ENCODE results near the gene COPS7A.

Gene COPS7A, protein sequence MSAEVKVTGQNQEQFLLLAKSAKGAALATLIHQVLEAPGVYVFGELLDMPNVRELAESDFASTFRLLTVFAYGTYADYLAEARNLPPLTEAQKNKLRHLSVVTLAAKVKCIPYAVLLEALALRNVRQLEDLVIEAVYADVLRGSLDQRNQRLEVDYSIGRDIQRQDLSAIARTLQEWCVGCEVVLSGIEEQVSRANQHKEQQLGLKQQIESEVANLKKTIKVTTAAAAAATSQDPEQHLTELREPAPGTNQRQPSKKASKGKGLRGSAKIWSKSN

GRCh38 chr12:6723607-6724408 lies at the start of gene COPS7A:
COPS7A (plus strand) TSS chr12:6724046; CDS start chr12:6724657, 611 bp downstream.
- peak; percentile 98 for DNase-seq (ENCODE audit: low spot score)

- no peak for DNase-seq (ENCODE audit: low spot score)
Measured at GRCh38 chr12:6676962-6677361, 46.9 kb upstream of the COPS7A start.

DNA sequence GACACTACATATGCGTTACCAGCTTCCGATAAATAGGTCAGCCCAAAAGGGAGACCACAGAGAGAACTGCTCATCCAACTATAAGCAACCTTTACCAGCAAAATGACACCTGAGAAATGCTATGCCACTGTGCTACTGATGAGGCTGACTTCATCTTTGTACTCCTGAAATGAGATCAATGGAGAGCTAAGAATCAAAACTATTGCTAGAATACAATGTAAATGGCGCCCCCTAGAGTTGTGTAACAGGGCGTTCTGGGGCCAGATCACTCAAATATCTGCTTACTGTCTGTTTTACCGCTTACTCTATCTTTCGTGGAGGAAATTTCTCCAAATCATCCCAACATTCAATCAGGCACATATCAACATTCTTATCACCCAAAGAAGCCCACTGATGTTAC lies 39.2 kb upstream of the COPS7A start:
- DNase-seq (ENCODE audit: low spot score): peak; percentile 57

DNA sequence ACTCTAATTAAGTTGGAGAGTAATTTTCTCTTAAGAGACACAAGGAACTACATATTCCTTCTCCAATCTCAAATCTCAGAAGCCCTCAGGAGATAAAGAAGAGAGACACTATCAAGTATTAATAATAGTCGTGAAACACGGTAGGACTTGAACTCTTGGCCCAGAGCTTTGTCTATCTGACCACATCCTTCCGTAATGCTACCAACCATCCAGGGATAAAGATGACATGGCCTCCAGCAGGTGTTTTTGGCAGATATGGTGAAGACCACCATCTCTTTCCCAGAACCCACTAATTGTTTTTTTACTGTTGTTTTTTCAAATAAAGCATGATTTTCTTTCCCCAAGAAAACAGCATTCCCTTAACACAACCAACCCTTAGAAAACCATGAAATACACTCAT lies 38.0 kb upstream of the COPS7A start:
- no peak for DNase-seq (ENCODE audit: low spot score)

GRCh38 chr12:6688543-6688998 lies 35.3 kb upstream of the COPS7A start:
- no peak for DNase-seq (ENCODE audit: low spot score)

- DNase-seq (ENCODE audit: low spot score): peak; percentile 96
Measured at GRCh38 chr12:6688999-6689882, 34.6 kb upstream of the COPS7A start, which contains the start of gene ZNF384. ZNF384 (minus strand) TSS chr12:6689375; CDS start chr12:6679520, 9,855 bp downstream.

- no peak for DNase-seq (ENCODE audit: low spot score)
Measured at GRCh38 chr12:6691473-6691872, 32.4 kb upstream of the COPS7A start.

- DNase-seq (ENCODE audit: low spot score): no peak
Measured at GRCh38 chr12:6692888-6693287, 31.0 kb upstream of the COPS7A start.

DNA sequence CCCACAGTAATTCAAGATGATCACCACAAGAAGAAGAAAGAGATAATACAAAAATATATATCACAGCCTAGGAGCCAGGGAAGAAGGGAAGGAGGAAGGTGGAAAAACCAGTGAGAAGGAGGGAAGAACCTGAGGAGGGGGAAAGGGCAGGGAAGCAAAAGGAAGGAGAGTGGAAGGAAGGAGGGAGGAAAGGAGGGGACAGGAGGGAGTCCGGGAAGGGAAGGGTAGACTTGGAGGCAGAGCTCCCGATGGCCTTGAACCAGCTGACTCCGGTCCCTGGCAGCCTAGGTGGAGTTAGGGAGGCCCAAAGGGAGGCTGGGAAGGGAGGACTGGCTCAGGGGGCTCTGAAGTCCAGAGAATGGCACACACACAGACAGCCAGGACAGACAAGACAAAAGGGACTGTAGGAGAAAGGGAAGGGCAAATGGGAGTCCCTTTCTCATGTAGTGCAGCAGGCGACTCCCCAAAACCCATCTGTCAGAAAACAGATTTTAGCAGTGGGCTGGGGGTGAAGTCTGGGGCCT lies 30.0 kb upstream of the COPS7A start:
- no peak for DNase-seq (ENCODE audit: low spot score)

DNA sequence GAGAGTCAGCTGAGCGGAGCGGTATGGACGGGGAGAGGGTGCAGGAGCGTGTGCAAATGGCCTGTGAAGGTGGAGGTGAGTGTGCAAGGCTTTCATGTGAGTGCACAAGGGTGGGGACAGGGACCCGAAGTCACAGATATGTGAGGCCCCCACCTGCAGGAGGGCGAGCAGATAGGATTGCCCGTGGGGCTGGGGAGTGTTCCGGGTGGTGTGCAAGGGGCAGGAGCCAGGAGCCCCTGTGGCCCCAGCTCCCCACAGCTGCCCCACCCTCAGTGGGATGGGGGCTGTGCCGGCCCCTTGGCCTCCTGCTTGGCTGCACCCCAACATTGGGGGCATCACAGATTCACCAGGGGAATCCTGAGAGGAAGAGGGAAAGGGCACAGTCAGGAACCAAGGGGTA lies 29.1 kb upstream of the COPS7A start:
- no peak for DNase-seq (ENCODE audit: low spot score)

DNA sequence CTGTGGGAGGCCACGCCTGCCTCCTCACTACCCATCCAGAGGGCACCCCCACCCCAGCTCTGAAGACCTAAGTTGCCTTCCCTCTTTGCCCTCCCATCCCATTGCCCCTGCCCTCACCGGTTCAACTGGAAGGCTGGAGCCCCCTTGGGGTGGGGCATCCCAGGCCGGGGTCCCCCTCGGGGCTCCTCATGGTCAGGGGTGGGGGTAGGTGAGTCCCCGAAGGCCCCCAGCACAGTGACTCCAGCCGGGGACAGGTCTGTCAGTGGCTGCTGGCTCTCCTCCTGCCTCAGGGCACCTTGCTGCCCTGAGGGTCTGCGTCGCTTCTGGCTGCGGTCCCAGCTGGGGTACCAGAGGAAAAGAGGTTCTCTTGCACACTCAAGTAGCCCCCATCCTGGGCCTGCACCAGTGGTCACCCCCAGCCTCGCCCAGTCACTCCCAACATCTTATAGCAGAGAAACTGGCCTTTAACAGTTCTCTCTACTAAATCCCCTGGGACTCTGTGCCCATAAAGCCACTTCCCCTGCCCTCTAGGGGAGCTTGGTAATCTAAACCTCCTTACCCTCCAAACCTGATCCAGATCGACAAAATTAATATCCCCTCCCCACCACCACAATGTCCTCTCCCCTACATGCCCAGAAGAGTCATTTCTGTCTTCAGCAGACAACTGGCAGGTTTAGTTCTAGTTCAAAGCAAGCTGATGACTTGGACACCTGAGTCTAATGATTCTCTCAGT lies 28.4 kb upstream of the COPS7A start:
- DNase-seq (ENCODE audit: low spot score): no peak

DNA sequence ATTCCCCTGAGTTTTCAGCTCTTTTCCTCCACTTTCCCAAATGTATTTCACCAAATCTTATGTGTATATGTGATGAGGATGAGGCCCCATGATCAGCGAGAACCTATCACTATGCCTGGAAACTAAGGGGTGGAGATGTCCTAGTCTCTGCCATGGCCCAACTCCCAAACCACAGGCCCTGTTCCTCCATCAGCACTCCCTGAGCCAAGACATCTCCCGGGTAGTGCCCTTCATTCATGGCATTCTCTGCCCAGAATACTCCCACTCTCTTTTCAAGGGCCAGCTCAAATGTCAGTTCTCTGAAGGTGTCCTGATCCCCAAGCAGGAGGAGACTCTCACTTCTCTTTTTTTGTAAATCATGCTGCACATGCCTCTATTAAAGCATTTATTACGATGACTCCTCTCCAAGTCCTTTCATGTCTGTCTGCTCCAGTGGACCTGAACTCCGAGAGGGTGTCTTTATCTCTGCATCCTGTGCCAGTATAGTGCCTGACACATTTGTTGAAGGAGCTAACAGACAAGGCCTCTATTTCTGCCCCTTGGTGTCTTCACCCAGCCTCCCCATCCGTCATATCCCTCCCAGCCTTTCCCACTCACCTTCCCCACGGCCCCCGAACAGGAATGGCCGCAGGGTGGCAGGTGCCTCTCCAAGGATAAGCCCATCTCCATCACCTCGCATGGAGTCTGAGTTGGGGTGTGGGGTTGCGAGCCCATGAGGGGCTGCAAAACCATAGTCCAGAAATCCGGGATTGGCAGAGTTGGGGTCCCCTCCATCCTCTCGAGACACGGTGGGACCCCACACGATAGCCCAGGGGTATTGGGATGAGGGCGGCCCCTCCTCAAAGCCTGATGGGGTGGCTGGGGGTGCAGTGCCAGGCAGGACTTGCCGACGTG lies 26.9 kb upstream of the COPS7A start:
- no peak for DNase-seq (ENCODE audit: low spot score)

DNA sequence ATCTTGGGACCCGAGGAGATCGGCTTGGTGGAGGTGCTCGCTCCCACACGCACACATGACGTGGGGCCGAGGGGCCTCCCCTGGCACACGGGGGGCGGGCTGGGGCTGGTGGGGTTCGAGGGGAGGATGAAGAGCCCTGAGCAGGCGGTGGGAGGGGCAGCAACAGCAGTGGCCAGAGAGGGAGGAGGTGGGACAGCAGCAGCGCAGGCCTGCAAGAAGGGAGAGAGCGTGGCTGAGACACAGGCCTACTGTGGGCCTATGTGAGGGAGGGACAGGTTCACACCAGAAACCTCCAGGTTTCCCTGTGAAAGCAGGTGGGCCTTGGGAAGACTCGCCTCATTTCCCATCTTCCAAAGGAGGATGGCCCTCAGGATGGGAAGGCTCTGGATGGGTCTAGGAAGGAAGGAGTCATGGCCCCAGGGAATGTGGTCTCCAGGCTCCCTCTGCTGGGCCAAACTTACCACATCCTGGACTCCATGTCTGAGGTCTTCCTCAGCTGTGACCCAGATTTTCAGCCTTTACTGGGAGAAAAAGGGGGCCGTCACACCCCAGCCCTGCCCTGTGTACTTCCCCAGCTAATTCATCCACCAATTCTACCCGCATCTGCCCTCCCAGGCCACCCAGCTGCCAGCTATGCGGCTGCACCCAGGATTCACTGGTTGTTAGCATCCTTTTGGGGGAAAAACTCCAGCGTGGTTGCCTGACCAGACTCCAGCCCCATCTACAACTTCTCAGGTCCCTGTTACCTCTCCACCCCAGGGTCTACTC lies 26.1 kb upstream of the COPS7A start:
- DNase-seq (ENCODE audit: low spot score): peak; percentile 67

- DNase-seq (ENCODE audit: low spot score): no peak
Measured at GRCh38 chr12:6698352-6699046, 25.3 kb upstream of the COPS7A start.

GRCh38 chr12:6699259-6699988 lies 24.4 kb upstream of the COPS7A start:
- DNase-seq (ENCODE audit: low spot score): no peak

DNA sequence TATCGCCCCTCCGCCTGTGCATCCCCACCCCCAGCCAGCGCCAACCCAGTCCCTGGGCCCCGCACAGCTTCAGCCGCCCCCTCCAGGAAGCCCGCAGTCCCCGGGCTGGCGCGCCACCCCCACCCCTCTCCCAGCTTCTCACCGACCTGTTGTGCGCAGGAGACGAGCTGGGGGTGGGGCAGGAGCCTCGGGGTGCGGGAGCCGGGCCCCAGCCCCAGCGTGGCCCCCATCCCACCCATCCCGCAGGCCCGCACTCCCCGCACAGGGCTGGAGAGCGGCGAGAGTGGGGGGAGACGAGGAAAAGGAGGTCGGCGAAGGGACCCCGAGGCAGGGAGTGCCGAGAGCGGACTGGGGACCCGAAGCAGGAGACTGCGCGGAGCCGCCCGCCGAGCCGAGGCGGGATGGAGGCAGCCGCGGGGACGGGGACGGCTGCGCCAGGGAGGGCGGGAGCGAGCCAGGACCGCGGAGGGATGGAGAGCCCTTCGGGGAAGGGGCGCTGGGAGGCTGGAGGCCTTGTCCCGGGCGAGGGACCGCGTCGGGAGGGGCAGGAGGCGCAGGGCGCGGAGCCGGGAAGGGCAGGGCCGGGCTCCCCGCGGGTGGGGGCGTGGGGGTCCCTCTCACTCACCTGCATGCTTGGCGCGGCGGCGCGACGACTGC lies 23.7 kb upstream of the COPS7A start:
- DNase-seq (ENCODE audit: low spot score): peak; percentile 85

DNA sequence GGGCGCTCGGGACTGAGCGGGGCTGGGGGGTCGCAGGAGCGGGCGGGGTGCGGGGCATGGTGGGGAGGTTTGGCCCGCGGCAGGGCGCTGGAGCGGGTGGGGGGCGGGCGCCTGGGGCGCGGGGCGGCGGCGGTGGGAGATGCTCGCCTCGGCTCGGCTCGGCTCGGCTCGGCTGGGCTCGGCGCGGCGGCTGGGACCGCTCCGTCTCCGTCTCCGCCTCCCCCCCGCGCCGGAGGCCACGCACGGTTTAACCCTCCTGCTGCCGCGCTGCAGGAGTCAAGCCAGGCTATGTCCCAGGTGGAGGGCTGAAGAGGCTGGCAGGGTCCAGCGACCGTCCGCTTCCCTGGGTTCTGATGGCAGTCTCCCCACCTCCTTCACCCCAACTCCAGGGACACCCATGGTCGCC lies 23.2 kb upstream of the COPS7A start, which contains the start of gene PIANP:
PIANP (minus strand) TSS at position 170 of the 406 bp plus-strand sequence. CDS start 2,754 bp downstream, outside the sequence.
- peak; percentile 82 for DNase-seq (ENCODE audit: low spot score)

All from iPS-NIHi11 (cell line).